K562 (cell line): Measurements from ENCODE around the gene N4BP3. TPM values are rescaled to one million over a fixed set of nuclear protein-coding genes. Genes with fewer than 3 reads are reported as not detected.

Experiments used
- ARID2 ChIP-seq: fragments of 450-650 bp; IDR thresholded peaks from 2 replicates; pipeline ENCODE4 v1.6.1; 2017; ENCODE audit warnings: antibody characterized with exemption, mild to moderate bottlenecking
- ASH1L ChIP-seq: fragments of 450-650 bp; IDR thresholded peaks from 2 replicates; pipeline ENCODE4 v1.6.1; 2018; ENCODE audit warnings: borderline replicate concordance, mild to moderate bottlenecking, low read depth; ENCODE audit not compliant: partially characterized antibody
- BRCA1 ChIP-seq, 2 experiments: fragments of 450-650 bp in 1 of 2; sonication (generic) in 1 of 2; formaldehyde crosslinking in 1 of 2; IDR thresholded peaks; 2 replicates each; pipeline versions ENCODE4 v1.5.0 to v1.6.1; 2017 to 2020; ENCODE audit warnings: mild to moderate bottlenecking in 1 of 2, missing genetic modification reagents in 1 of 2
- CHD1 ChIP-seq: fragments of 200-600 bp; sonication (generic); IDR thresholded peaks from one replicate; pipeline ENCODE4 v1.6.1; 2012; ENCODE audit warnings: mild to moderate bottlenecking, moderate library complexity, low read length, inconsistent platforms
- DPF2 ChIP-seq: fragments of 450-650 bp; IDR thresholded peaks from 2 replicates; pipeline ENCODE4 v1.6.1; 2016
- ELK1 ChIP-seq: sonication (generic); formaldehyde crosslinking; IDR thresholded peaks from 2 replicates; pipeline ENCODE4 v1.8.1; 2022; ENCODE audit warnings: missing genetic modification reagents
- FOXO4 ChIP-seq: fragments of 450-650 bp; formaldehyde crosslinking; IDR thresholded peaks from 2 replicates; pipeline ENCODE4 v1.4.0; 2020; ENCODE audit warnings: mild to moderate bottlenecking, moderate library complexity
- GTF2A2 ChIP-seq: IDR thresholded peaks from 2 replicates; pipeline ENCODE4 v1.6.1; 2016; ENCODE audit warnings: mild to moderate bottlenecking, missing genetic modification characterization, missing compliant biosample characterization
- HEY1 ChIP-seq: fragments of 250-450 bp; sonication (Bioruptor Pico); IDR thresholded peaks from 2 replicates; pipeline ENCODE4 v1.5.0; 2020; ENCODE audit warnings: mild to moderate bottlenecking, moderate library complexity, borderline replicate concordance
- ILK ChIP-seq: fragments of 450-650 bp; IDR thresholded peaks from 2 replicates; pipeline ENCODE4 v1.6.1; 2016; ENCODE audit warnings: missing genetic modification characterization, low read depth, mild to moderate bottlenecking, missing compliant biosample characterization, moderate library complexity, borderline replicate concordance
- KDM4B ChIP-seq, 2 experiments: fragments of 450-650 bp in 1 of 2; sonication (generic) in 1 of 2; IDR thresholded peaks; 2 replicates each; pipeline ENCODE4 v1.6.1; 2016 to 2017; ENCODE audit warnings: borderline replicate concordance in 2 of 2, antibody characterized with exemption in 1 of 2, low read depth in 1 of 2, mild to moderate bottlenecking in 1 of 2
- KLF16 ChIP-seq: IDR thresholded peaks from 2 replicates; pipeline ENCODE4 v1.6.1; 2016; ENCODE audit warnings: antibody characterized with exemption
- LARP7 ChIP-seq: fragments of 450-650 bp; IDR thresholded peaks from 2 replicates; pipeline ENCODE4 v1.6.1; 2016
- MAZ ChIP-seq, 2 experiments: fragments of 450-650 bp in 1 of 2; sonication (generic) in 1 of 2; formaldehyde crosslinking; IDR thresholded peaks in 1 of 2; conservative IDR thresholded peaks in 1 of 2; 2 replicates each; pipeline versions ENCODE4 v1.4.0 to v1.5.0; 2020; ENCODE audit warnings: mild to moderate bottlenecking in 1 of 2, missing genetic modification reagents in 1 of 2
- MYNN ChIP-seq, 2 experiments: sonication (generic); formaldehyde crosslinking in 1 of 2; IDR thresholded peaks; 2 replicates each; pipeline versions ENCODE4 v1.5.0 to v1.6.1; 2016 to 2020; ENCODE audit warnings: antibody characterized with exemption in 1 of 2, missing genetic modification reagents in 1 of 2
- NBN ChIP-seq: fragments of 450-650 bp; IDR thresholded peaks from 2 replicates; pipeline ENCODE4 v1.6.1; 2016; ENCODE audit warnings: low read depth, mild to moderate bottlenecking
- POLR2B ChIP-seq: fragments of 450-650 bp; IDR thresholded peaks from 2 replicates; pipeline ENCODE4 v1.6.1; 2018; ENCODE audit warnings: low read depth; ENCODE audit not compliant: partially characterized antibody
- RCOR1 ChIP-seq, 2 experiments: IDR thresholded peaks; 2 replicates each; pipeline ENCODE4 v1.6.1; 2012; ENCODE audit warnings: low read depth in 2 of 2, low read length in 2 of 2, borderline replicate concordance in 1 of 2, improper control_type of control experiment in 1 of 2
- SRSF1 ChIP-seq: fragments of 200-400 bp; formaldehyde crosslinking; IDR thresholded peaks from 2 replicates; pipeline ENCODE4 v1.6.1; 2017; ENCODE audit warnings: mild to moderate bottlenecking, low read depth, low read length, moderate library complexity
- SRSF7 ChIP-seq: fragments of 200-400 bp; formaldehyde crosslinking; optimal IDR thresholded peaks from 2 replicates; pipeline ENCODE3; 2017; ENCODE audit warnings: mild to moderate bottlenecking, low read depth, low read length
- TAF9B ChIP-seq: fragments of 450-650 bp; IDR thresholded peaks from 2 replicates; pipeline ENCODE4 v1.6.1; 2018; ENCODE audit warnings: mild to moderate bottlenecking; ENCODE audit not compliant: partially characterized antibody
- ZNF212 ChIP-seq: fragments of 450-650 bp; formaldehyde crosslinking; IDR thresholded peaks from 2 replicates; pipeline ENCODE4 v1.4.0; 2020; ENCODE audit warnings: mild to moderate bottlenecking
- ZNF57 ChIP-seq: fragments of 450-650 bp; formaldehyde crosslinking; IDR thresholded peaks from 2 replicates; pipeline ENCODE4 v1.4.0; 2020; ENCODE audit warnings: mild to moderate bottlenecking, moderate library complexity
- ZNF740 ChIP-seq, 3 experiments: fragments of 200-800 bp in 1 of 3; sonication (Bioruptor generic) in 1 of 3; sonication (generic) in 1 of 3; formaldehyde crosslinking in 1 of 3; IDR thresholded peaks; 2 replicates each; pipeline versions ENCODE4 v1.6.1 to v1.8.0; 2016 to 2022; ENCODE audit warnings: mild to moderate bottlenecking in 2 of 3, missing compliant biosample characterization in 2 of 3, missing genetic modification characterization in 2 of 3, missing genetic modification reagents in 1 of 3
- ZNF76 ChIP-seq: fragments of 250-450 bp; sonication (Bioruptor Pico); IDR thresholded peaks from 2 replicates; pipeline ENCODE4 v1.4.0; 2020; ENCODE audit warnings: mild to moderate bottlenecking, moderate library complexity, borderline replicate concordance
- ZNF830 ChIP-seq: fragments of 250-450 bp; sonication (Bioruptor Pico); IDR thresholded peaks from 2 replicates; pipeline ENCODE4 v1.5.0; 2021; ENCODE audit warnings: mild to moderate bottlenecking
- polyA plus RNA-seq, 8 experiments: library from polyadenylated mRNA; depleted of rRNA in 4 of 8; stranded (reverse) in 5 of 8; unstranded in 3 of 8; fragments of >200 nt; fragmentation: Nextera tagmentation in 2 of 8; fragmentation: Illumina TruSeq in 1 of 8; extraction: Ambion mirVana in 2 of 8; extraction: Trizol in 1 of 8; gene quantifications; 2 replicates each; pipeline versions ENCODE4 v1.2.1 to v1.2.3, GENCODE V29; 2011 to 2014; ENCODE audit warnings: inconsistent platforms in 1 of 8, missing spikeins in 1 of 8
- total RNA-seq, 7 experiments: library from RNA; depleted of rRNA in 6 of 7; stranded (reverse); fragments of >200 nt in 6 of 7; fragmentation: Illumina TruSeq in 2 of 7; extraction: Trizol in 2 of 7; gene quantifications; 2 replicates each; pipeline versions ENCODE4 v1.2.1 to v1.2.3, GENCODE V29; 2011 to 2021; ENCODE audit warnings: low replicate concordance in 1 of 7

The N4BP3 gene
- total and polyA plus RNA-seq, 9 of the 15 experiments (the other 6 are each of a cell fraction or from before 2014, with no cell fraction given), result 0.06 to 7.0 (median 2.4) TPM

- TF ChIP-seq NBN (no peak), DPF2 (no peak), ILK (tag) (no peak), ELK1 (CRISPR knock-in tag) (no peak), ZNF57 (CRISPR knock-in tag) (no peak), LARP7 (no peak), BRCA1 (IDR thresholded peaks at IDR 0.05) (no peak), BRCA1 (CRISPR knock-in tag; IDR thresholded peaks at IDR 0.05) (no peak), GTF2A2 (tag) (no peak), ZNF212 (CRISPR knock-in tag) (no peak), POLR2B (no peak), ZNF740 (CRISPR knock-in tag; IDR thresholded peaks at IDR 0.05) (no peak), ZNF740 (tag; IDR thresholded peaks at IDR 0.05) (no peak), KLF16 (peak; percentile 72), KDM4B (IDR thresholded peaks at IDR 0.05; ENCODE audit: borderline replicate concordance in 2 of 2, low read depth in 1 of 2) (no peak), ZNF76 (CRISPR knock-in tag) (no peak), ZNF830 (CRISPR knock-in tag) (no peak), SRSF1 (no peak), ARID2 (no peak), MYNN (IDR thresholded peaks at IDR 0.05) (no peak), MYNN (CRISPR knock-in tag; IDR thresholded peaks at IDR 0.05) (no peak), TAF9B (no peak), MAZ (CRISPR knock-in tag; conservative IDR thresholded peaks at IDR 0.05 in 1 of 2, IDR thresholded peaks at IDR 0.05 in 1 of 2) (no peak), ASH1L (no peak), HEY1 (CRISPR knock-in tag) (no peak), CHD1 (no peak), FOXO4 (CRISPR knock-in tag) (no peak), SRSF7 (no peak), RCOR1 (IDR thresholded peaks at IDR 0.05; ENCODE audit: borderline replicate concordance in 1 of 2, low read depth in 2 of 2, low read length in 2 of 2) (0 out of 4 replicates have a peak, but pooled peaks of 1 of the 2 experiments have one; percentile 18)
These were observed 31.6 kb upstream of the N4BP3 start (continued) for GRCh38 chr5:178081571-178082243.
